NCI-H146 (cell line): ENCODE measurements around the gene SAMD4A.
A peak's percentile ranks its signal among the peaks of the same experiment; 100 is the strongest.

Source experiments
- DNase-seq: peaks from one replicate; lab custom pipeline; 2025; lab: John Stamatoyannopoulos, UW

SAMD4A gene

DNA sequence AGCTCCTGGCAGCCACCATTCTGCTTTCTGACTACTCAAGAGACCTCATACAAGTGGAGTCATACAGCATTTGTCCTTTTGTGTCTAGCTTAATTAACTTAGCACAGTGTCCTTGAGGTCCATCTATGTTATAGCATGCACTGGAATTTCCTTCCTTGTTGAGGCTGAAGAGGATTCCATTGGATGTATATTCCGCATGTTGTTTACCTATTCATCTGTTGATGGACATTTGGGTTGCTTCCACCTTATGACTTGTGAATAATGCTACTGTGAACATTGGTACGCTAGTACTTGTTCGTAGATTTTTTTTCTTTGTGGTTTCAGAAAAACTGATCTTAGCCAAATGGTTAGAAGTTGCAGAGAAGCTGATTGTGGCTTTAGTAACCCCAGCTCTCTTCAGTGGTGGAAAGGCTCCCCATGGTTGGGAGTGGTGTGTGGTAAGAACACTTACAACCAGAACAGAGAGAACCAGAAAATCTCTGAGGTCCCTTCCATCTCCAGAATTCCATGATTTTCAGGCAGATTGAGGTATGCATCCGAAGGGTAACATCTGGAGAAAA, 118.4 kb downstream of the SAMD4A start:
- DNase-seq, result no peak

DNA sequence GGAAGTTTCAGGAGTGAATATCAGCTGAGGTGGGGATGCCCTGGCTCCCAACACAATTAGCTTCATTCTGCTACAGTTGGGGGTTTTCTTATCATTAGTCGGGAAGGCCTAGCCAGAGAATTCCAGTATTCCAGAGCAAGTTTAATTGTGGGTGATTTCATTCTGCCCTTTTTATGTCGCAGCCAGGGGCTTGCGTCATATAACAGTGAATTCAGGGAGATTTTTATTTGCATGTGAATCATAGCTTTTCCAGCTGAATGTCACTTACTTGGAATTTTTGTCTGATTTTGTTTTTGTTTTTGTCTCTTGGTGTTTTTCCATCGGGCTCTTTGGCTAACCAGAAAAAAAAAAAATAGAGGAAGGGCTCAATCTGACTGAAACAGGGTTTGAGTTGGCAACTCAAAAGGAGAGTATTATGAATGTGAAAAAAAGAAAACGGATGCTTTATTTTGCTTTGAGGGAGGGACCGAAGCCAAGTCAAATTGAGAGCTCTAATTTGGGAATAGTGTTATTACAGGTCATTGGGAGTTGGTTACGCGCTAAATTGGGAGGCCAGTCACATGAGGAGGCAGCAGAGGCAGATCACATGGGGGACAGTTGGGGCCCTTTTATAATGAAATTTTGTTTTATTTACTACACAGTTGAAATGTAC, 119.4 kb downstream of the SAMD4A start:
- no peak for DNase-seq

DNA sequence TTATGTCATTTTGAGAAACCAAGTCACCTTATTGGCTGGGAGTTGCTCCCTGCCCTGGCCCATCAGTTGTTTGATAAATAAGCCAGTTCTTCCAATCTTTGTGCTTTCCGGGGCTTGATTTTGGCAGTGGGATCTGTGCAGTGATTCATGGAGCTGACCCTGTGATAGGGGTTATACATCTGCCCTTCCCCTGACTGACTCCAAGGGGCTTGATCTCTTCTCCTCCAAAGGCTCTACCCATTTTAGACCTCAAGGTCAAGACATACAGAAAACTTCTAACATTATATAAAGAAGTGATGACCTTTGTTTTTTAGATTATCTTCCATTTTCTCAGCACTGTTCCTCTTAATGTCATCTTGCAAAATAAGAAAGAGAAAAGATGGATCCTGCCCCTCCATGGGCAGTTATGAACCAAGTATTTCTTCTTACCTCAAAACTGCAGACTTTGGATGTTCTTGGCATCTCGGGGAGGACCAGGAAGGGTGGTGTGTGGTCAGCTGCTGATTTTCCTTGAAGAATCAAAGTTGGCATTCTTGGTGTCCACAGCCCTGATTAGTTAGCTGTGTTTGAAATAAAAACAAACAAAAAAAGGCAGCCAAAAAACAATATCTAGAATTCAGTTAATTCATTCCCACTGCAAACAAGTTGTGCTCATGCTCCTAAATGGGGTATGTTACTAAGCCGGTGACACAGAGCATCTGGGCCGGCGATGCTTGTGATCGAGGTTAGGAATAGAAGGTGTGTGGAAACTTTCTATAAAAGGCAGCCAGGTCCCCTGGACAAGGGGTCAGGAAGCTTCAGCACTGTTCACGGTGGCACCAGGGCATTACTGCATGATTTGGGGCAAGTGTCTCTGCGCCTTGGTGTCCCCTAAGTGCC, 120.2 kb downstream of the SAMD4A start:
- DNase-seq, result no peak

DNA sequence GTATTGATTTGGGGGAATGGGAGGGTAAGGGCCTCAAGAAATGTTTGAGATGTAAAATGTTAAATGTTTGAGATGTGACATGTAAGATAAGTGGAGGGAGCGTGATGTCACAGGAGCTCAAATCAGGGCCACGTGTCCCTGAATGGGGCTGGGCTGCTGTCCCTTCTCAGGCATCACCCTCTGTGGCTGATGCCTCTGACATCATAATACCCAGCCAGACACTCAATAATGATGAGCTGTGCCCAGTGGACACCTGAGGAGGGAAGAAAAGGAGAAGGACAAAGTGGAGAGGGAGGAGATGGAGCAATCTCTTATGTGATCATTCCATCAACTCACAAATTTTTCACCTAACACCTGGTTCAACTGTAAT, 120.8 kb downstream of the SAMD4A start:
- DNase-seq, result no peak

DNA sequence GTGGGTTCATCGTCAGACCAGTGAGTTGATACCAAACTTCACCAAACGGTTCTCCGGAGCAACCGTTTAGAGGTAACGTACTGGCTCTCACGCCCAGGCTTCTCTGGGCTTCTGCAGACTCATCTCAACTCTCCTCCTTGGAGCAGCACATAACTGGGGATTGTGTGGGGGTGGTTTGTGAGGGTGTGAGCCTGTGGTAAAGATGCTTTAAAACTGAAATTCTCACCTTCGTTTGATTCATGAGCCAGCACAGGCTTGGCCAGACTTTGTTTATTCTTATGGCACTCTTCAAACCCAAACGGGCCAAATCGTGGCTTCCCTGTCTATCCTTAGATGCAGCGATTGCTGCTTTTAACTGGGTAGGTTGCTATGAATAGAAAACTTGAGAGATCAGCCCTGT, 121.3 kb downstream of the SAMD4A start:
- no peak for DNase-seq

DNA sequence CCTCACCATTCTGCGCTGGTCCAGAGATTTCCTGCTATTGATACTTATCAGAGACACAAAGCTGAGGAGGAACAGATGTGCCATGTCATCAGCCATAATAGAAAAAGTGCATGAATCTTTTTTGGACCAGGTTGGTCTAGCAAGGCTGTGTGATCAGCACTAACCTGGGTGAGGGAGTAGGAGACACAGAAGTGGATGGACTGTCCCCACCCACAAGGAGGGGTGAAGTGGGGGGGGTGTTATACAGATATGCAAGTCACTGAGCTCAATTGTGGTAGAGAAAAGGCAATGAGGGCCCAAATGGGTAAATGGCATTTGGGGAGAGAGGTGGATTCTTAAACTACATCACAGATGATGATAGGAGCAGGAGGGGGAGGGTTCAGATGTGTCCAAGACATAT, 123.0 kb downstream of the SAMD4A start:
- DNase-seq, result no peak

DNA sequence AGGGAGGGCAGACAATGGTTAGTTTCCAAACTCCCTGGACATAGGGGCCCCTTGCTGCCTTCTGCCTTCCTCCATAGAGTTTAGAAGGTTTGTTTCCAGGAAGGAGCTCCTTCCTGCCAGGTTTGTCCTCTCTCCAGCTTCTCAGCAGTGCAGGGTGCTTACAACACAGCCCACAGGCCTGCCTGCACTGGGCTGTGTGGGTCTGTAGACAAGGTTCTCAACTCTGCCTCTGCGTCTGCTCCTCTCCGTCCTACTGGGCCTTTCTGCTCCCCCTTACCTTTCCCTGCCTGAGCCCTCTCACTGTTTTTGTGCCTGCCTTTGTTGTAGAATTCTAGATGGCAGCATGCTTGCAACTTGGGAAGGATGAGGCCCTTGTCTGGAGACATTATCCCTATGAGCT, 124.0 kb downstream of the SAMD4A start:
- no peak for DNase-seq

DNA sequence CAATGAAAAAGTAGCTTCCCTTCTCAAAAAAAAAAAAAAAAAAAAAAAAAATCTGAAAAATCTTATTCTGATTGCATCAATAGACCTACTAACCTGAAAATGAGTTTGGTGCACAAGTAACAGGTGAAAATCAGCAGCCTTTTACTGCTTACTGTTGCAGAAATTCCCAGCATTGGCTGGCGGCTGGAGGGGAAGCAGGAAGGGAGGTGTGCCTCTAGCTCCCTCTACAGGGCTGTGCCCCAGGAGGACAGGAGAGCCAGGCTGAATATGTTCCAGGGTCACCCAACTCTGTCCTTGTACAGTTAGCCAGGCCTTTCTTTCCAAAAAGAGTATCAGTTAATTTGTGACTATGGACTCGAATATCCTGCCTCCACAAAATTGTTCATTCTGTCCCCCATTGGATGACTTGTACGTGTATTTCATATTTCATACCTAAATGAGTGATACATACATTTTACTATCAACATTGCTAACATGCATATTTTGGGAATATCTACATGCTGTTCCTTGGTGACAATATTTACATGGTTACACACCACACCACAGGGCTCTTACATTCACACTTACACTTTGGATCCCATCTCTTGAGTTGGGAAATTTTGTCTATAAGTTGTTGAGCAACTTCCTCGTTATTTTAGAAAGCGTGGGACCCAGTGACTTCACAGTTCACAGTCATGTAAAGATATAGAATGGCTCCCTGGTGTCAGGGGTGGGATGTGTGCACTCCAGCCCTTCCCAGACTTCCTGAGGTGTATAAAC, 124.8 kb downstream of the SAMD4A start:
- peak; percentile 44 for DNase-seq

DNA sequence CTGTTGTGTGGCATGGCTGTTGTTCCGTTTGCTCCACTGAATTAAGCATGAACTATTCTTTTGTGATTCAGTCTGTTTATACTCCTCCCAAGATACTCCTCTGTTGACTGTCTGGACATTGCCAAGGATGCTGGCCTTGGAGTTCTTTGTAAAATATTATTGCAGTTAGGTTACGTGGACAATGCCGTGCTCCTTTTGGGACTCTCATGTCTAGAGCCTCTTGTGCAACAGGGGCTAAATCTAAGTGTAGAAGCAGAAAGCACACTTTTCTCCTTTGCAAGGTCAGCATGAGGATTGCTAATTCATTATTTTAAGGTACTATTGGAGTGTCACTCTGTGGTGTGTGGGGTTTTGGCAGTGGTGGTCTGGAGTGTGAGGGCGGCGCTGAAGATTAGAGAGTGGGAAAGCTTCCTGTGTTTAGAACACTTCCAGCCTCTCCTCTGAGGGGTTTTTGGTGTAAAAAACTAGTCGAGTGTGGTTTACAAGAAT, 125.4 kb downstream of the SAMD4A start:
- no peak for DNase-seq

DNA sequence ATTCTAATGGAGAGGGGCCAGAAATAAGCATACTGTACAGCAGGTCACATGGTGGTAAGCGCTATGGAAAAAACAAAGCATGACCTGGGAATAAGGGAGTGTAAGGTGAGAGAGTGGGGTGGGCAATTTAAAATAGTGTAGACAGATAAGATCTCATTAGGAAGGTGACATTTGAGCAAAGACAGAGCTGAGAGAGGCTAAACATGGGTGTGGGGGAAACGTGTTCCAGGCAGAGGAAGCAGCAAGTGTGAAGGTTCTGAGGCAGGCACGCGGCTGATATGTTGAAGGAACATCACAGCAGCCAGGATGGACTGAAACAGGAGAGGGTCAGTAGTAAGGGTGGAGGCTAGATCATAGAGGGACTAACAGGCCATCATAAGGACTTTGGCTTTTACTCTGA, 126.8 kb downstream of the SAMD4A start:
- no peak for DNase-seq

DNA sequence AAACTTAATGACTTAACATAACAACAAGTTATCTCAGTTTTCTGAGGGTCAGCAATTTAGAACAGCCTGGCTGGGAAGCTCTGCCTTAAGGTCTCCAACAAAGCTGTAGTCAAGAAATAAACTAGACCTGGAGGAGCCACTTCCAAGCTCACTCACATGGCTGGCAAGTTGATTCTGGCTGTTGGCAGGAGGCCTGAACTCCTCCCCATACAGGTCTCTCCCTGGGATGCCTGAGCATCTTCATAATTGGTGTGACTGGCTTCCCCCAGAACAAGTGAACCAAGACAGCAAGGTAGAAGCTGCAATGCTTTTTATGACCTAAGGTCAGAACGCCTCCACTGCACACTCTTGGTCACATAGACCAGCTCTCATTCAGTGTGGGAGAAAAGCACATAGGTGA, 128.3 kb downstream of the SAMD4A start:
- DNase-seq, result no peak

DNA sequence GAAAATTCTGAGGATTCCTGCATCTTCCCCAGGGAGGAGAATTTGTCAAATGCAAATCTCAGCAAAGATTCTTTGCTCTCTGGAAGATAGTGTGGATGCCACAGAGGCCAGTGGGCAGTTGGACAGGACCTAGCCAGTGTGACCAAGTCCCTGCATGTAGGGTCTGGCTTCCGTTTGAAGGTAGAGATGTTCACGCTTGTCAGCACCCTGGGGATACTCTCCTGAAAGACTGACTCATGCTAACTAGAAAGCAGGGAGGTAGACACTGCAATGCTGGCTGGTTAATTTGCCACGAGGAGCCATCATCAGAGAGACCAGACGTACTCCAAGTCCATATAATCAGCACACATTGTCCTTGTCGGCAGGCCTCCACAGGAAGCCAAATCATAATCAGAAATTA, 130.1 kb downstream of the SAMD4A start:
- DNase-seq, result no peak

DNA sequence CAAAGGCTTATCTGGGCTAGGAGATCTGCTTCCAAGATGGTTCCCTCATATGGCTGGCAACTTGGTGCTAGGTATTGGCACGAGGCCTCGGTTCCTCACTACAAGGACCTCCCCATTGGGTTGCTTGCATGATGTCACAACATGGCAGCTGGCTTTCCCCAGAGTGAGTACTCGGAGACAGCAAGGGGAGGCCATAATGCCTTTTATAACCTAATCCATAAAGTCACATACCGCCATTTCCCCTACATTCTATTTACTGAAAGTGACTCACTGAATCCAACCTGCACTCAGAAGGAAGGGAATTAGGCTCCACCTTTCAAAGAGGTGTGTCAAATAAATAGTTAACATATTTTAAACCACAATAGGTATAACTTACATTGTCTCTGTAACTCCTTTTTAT, 130.9 kb downstream of the SAMD4A start:
- no peak for DNase-seq

DNA sequence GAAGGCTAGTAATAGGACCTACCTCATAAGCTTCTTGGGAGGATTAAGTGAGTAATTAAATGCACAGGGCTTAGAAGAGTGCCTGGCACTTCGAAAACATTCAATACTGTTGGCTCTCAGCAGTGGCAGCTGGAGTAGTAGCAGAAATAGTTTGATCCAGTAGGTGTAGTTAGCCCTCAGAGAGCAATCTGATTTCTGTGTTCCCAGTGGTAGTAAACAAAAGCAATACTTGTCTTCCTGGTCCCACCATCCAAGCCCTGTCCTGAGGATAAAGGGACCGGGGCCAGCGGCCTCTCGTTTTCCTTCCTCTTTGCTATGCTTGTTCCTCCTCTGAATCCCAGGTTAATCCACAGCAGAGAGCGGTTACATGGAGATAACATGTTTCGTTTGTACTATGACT, 131.6 kb downstream of the SAMD4A start:
- no peak for DNase-seq

DNA sequence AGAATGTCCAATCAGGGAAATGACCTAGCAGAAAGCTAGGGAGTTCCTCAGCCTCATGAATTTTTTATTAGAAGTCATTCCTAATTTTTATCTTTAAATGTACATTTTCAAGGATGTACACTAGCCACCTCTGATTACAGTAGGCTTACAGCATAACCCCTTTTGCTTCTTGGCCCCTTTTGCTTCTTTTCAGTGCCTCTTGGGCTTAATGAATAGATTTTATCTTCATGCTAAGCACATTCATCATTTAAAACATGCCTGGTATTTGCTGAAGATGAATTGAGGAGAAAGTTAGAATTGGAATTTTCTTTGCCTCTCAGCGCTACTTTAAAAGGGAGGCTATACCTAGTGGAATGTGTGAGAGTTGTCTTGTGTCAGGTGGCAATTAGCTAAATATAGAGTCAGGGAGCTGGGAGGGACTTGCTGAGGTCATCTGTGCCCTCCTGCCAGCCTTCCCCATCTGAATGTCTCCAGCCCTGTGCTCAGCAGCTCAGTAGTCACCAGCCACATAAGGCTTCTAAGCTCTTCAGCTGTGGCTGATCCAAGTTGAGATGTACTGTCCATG, 132.1 kb downstream of the SAMD4A start:
- DNase-seq, result no peak

DNA sequence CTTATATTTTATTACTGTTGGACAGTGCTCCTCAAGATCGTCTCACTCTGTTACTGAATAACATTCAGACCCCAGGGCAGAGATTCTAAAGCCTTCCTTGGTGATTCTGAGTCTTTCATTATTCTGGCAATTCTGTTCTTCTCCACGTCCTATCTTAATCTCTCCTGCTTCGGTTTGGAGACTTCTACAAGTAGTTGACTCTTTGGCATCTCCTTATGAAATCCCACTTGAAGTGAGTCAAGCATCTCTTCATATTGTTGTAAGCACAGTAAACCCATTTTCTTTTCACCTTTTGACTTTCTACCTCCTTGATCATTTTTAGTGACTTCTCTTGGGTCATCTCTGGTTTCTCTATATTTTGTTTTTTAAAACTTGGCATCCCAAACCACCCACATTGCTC, 132.8 kb downstream of the SAMD4A start:
- DNase-seq, result no peak

DNA sequence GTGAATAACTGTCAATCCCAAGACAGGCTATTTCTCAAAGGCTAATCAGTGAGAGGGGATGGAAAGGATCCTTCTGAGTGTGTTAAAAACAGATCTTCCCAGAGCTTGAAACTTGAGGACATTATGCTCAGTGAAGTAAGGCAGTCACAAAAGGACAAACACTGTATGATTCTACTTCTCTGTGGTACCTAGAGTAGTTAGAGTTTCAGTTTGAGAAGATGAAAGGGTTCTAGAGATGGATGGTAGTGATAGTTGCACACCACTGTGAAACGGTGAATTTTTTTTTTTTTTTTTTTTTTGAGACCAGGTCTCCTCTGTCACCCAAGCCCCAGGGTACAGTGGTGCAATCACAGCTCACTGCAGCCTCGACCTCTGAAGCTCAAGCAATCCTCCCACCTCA, 133.8 kb downstream of the SAMD4A start:
- no peak for DNase-seq

DNA sequence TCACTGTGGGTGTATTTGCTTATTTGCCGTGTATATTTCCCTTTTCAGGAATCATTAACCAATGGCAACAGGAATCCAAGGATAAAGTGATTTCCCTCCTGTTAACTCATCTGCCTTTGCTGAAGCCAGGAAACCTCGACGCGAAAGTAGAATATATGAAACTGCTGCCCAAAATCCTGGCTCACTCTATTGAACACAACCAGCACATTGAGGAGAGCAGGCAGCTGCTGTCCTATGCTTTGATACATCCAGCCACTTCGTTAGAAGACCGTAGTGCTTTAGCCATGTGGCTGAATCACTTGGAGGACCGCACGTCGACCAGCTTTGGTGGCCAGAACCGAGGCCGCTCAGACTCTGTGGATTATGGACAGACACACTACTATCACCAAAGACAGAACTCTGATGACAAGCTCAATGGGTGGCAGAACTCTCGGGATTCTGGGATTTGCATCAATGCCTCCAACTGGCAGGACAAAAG, 135.1 kb downstream of the SAMD4A start:
- DNase-seq, result no peak

DNA sequence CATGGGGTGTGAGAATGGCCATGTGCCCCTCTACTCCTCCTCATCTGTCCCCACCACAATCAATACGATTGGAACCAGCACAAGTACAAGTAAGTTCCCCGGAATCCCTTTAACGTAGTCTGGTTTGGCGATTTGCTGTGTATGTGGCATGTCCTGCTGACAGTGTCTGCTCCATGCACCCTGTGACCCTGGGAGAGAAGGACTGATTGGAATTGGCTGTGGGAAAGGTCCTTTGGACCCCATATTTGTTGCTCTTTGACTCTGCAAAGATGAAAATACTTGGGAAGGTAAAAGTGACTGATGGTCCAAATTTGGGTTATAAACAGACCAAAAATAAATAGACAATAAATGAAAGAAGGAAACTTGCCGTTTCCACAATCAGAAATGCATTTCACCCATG, 135.6 kb downstream of the SAMD4A start:
- no peak for DNase-seq

DNA sequence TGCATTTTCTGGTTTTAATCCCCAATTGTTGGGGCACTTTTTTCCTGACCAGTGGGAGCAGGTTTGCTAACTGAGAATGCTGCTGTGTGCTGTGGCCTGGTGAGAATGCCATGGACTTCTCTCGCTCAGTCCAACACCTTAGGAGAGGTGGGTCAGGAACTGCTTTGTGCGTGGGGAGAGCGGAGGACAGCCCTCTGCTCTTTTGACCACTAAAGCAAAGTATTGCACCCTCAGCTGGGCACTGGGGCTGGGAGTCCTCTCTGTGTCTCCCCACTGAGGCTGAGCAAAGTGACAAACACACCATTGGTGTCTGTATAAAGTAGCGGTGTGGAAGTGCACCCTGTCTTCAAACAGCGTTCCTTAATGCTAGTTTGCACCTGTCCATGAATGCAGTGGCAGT, 136.2 kb downstream of the SAMD4A start:
- no peak for DNase-seq

DNA sequence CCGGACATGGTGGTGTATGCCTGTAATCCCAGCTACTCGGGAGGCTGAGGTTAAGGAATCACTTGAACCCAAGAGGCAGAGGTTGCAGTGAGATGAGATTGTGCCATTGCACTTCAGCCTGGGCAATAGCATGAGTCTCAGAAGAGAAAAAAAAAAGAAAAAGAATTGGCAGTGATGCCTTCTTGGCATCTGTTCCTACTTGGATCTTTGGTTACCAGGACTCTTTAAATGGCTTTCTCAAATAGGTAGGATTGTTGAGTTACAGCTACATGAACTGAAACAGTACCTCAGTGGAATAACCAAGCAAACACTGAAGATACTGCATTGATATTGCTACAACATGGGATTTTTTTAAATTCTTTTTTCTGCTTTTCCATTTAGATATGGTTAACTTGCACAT, 136.8 kb downstream of the SAMD4A start:
- no peak for DNase-seq

DNA sequence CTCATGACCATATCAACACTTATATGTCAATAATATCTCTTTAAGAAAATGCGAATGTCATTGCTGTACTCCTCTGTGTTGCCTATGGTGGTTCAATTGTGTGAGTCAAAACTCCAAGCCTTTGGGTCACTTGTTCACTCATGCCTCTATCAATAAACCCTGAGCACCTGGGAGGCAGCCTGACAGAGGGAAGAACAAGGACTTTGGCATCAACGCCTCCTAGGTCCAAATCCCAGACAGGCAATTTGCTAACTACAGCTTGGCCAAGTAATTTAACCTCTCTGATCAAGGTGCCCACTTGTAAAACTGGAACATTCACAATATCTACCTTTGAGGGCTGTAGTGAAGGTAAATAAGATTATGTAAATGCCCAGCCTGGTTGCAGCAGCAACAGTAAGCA, 137.8 kb downstream of the SAMD4A start:
- no peak for DNase-seq
